ENCODE data around the gene USP6NL. TPM values are rescaled to one million over a fixed set of nuclear protein-coding genes. Genes with fewer than 3 reads are reported as not detected.
A peak's percentile ranks its signal among the peaks of the same experiment; 100 is the strongest.

Gene USP6NL
- total and polyA plus RNA-seq, 2 of the 8 experiments (the other 6 are each of a cell fraction or from before 2014, with no cell fraction given) = 10.9 to 28.8 TPM

GRCh38 chr10:11482306-11482705, 129.1 kb downstream of the USP6NL start:
- H2BK20ac ChIP-seq (ENCODE audit: low read length) = no peak overlapping the region
- no peak overlapping the region for H2BK5ac ChIP-seq (ENCODE audit: low read depth, low read length)
- H3K9me3 ChIP-seq (ENCODE audit: insufficient read depth in 2 of 2, low read depth in 1 of 2, low read length in 1 of 2) = no peaks in the 10 kb centered on the region
- TF ChIP-seq TAF1 (IDR thresholded peaks at IDR 0.05; ENCODE audit: low read depth, low read length) (no peak), NRF1 (IDR thresholded peaks at IDR 0.05; ENCODE audit: low read depth, low read length) (no peak), CHD1 (IDR thresholded peaks at IDR 0.05; ENCODE audit: low read depth, low read length) (no peak)
- TF ChIP-seq, protein P1, sequence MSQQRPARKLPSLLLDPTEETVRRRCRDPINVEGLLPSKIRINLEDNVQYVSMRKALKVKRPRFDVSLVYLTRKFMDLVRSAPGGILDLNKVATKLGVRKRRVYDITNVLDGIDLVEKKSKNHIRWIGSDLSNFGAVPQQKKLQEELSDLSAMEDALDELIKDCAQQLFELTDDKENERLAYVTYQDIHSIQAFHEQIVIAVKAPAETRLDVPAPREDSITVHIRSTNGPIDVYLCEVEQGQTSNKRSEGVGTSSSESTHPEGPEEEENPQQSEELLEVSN (IDR thresholded peaks at IDR 0.05) = no peak
- no peak overlapping the region for H2AK5ac ChIP-seq (ENCODE audit: low read depth, low read length)
- ChIA-PET POLR2A (ENCODE audit: partially characterized antibody) (no interaction called here), CTCF (ENCODE audit: partially characterized antibody) (interaction anchor here (0.6 to 2.3 kb wide), 9 partner anchors 9 to 1992 kb away, joined by 3 to 8 read pairs (median 3); no protein-coding TSS in a partner anchor)
- H3K27me3 ChIP-seq (replicated peaks in 1 of 4; ENCODE audit: control insufficient read depth in 3 of 4, extremely low read depth in 1 of 4, insufficient read depth in 3 of 4, low read length in 3 of 4) = no peaks in the 10 kb centered on the region
- no peak overlapping the region for H2AFZ ChIP-seq (ENCODE audit: low read length)
- no peak overlapping the region for H3K23ac ChIP-seq (ENCODE audit: insufficient read length)
- no peak overlapping the region for H4K5ac ChIP-seq (ENCODE audit: insufficient read length, low read depth, low read length)
- no peak overlapping the region for H2BK12ac ChIP-seq (ENCODE audit: low read depth, low read length)
- no peak overlapping the region for H3K4me2 ChIP-seq (ENCODE audit: insufficient read depth in 1 of 2, low read depth in 2 of 2, low read length in 2 of 2)
- H3K27ac ChIP-seq (ENCODE audit: low read depth, low read length) = no peak overlapping the region
- H3K4ac ChIP-seq (replicated peaks; ENCODE audit: insufficient read length, low read depth, low read length) = no peak overlapping the region
- no peaks in the 10 kb centered on the region for H3K23me2 ChIP-seq (ENCODE audit: low read depth, low read length)
- H3K4me3 ChIP-seq (ENCODE audit: extremely low read depth in 1 of 4, insufficient read depth in 2 of 4, low read depth in 3 of 4, low read length in 4 of 4) = no peak overlapping the region
- no peak overlapping the region for H3K18ac ChIP-seq (ENCODE audit: extremely low read depth, low read length)
- H3K9ac ChIP-seq (replicated peaks in 1 of 4; ENCODE audit: extremely low read depth in 1 of 4, low read depth in 3 of 4, low read length in 3 of 4) = peak overlapping the region in 1 of 4 experiments; percentile 34; a peak in 1 of 7 replicates
- H4K20me1 ChIP-seq (replicated peaks in 1 of 2; ENCODE audit: control insufficient read depth in 1 of 2, insufficient read depth in 2 of 2, low read length in 2 of 2) = peaks cover 0 to 3% of the 10 kb centered on the region in 2 experiments
- no peaks in the 10 kb centered on the region for H3K79me1 ChIP-seq (ENCODE audit: low read depth, low read length)
- no peak overlapping the region for H3K14ac ChIP-seq (ENCODE audit: insufficient read length)
- no peak overlapping the region for H2BK15ac ChIP-seq (ENCODE audit: low read length)
- DNase-seq (ENCODE audit: low read depth in 1 of 2, low spot score in 2 of 2) (no peak), FAIRE-seq (no peak)
- no peak overlapping the region for H3K56ac ChIP-seq (replicated peaks; ENCODE audit: insufficient read length, low read depth, low read length)
- H4K91ac ChIP-seq (replicated peaks; ENCODE audit: insufficient read length, low read length) = no peak overlapping the region
- peaks cover 0 to 42% (median 5%) of the 10 kb centered on the region in 4 experiments; a peak in 5 of 8 replicates for H3K36me3 ChIP-seq (ENCODE audit: control insufficient read depth in 2 of 4, insufficient read depth in 4 of 4, low read length in 3 of 4)
- no peaks in the 10 kb centered on the region; a peak in 1 of 7 replicates for H3K4me1 ChIP-seq (replicated peaks in 1 of 4; ENCODE audit: control insufficient read depth in 3 of 4, insufficient read depth in 4 of 4, low read length in 3 of 4)
- no peaks in the 10 kb centered on the region for H3K79me2 ChIP-seq (ENCODE audit: control insufficient read depth in 1 of 2, insufficient read depth in 2 of 2, low read length in 2 of 2)
- no peak overlapping the region for H4K8ac ChIP-seq (ENCODE audit: extremely low read depth, insufficient read depth, low read length)
- H2BK120ac ChIP-seq (replicated peaks; ENCODE audit: low read depth, low read length) = no peak overlapping the region
